ENCODE measurements around the gene GOLGA6L10. TPM values are rescaled to one million over a fixed set of nuclear protein-coding genes. Genes with fewer than 3 reads are reported as not detected.
"Not testable (repeated sequence)": the region's sequence is repeated elsewhere in the genome, so short reads cannot be mapped to it uniquely, and the experiment has no call there.

Gene GOLGA6L10
- total RNA-seq, 1 donor from 2014 or later: 0.96 TPM

DNA sequence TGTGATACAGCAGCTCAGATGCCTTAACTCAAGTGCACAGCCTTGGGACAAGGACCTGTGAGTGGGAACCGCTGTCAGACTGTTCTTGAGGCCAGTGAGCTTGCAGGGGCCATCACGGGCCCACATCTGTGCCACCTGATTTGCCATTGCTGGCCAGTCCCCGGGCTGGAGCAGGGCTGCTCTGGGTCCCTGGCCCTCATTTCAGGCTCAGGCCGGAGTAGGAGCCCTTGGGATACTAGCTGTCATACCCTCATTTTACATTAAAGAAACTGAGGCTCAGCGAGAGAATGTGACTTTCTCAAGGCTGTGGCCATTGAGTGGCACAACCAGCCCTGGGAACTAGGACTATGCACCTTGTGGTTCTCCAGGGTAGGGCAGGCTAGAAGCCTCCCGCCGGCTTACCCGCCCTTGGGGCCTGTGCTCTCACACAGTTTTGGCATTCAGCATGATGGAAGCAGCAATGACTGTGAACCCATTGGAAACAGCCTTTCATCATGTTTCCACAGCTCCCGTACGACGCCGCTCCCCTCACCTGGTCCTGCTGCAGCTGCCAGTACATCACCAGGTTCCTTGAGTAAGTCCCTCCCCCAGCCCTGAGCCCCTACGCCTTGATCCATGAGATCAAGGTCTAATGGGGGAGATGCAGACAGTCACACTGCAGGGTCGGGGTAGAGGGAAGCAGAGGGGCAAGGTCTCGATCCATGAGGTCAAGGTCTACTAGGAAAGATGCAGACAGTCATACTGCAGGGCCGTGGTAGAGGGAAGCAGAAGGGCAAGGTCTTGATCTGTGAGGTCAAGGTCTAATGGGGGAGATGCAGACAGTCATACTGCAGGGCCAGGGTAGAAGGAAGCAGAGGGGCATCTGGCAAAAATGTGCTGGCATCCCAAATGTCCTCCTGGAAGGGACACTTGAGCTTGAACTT, 42.2 kb downstream of the GOLGA6L10 start:
- Mint-ChIP-seq H3K4me1 (peaks cover 3% of the 10 kb centered on the region), H3K27ac (no peak overlapping the region), H3K9me3 (no peaks in the 10 kb centered on the region), H3K27me3 (peaks cover 14% of the 10 kb centered on the region), H3K36me3 (ENCODE audit: low read depth) (no peaks in the 10 kb centered on the region), H3K4me3 (no peak overlapping the region)
- intact Hi-C loops (cut with micrococcal nuclease): no loop called here
- DNase-seq: no peak

DNA sequence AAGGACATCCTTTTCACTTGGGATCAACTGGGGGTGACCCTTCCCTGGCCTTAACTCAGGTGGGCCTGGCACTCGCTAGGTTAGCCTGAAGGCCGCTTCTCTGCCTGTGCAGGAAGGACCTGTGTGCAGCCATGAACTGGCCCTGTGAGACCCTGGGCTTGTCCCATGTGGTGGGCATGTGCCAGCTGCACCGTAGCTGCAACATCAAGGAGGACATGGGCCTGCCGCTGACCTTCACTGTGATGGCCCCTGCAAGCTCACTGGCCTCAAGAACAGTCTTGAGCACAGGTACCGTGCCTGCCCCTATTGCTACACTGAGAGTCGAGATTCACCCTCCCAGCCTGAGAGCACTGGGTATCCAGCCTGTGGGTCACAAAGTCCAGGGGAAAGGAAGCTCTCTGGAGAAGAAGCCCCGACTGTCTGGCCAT, 43.6 kb downstream of the GOLGA6L10 start:
- Mint-ChIP-seq H3K27ac (no peak overlapping the region), H3K36me3 (ENCODE audit: low read depth) (no peaks in the 10 kb centered on the region), H3K4me1 (peaks cover 3% of the 10 kb centered on the region), H3K27me3 (peaks cover 10% of the 10 kb centered on the region), H3K4me3 (no peak overlapping the region), H3K9me3 (no peaks in the 10 kb centered on the region)
- no peak for DNase-seq
- intact Hi-C loops (cut with micrococcal nuclease): no loop called here

DNA sequence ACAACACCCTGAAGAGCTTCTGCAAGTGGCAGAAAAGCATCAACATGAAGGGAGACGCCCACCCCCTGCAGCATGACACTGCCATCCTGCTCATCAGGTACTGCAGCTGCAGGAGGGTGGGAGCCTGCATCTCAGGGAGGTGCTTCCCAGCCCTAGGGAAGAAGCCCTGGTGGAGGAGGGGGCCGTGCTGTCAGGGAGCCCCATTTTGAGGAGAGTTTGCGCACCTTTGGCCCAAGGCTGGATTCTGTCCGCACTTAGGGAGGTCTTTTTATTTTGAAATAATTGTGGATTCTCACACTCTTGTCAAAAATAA, 44.5 kb downstream of the GOLGA6L10 start:
- DNase-seq: no peak
- no peaks in the 10 kb centered on the region for H3K36me3 Mint-ChIP-seq (ENCODE audit: low read depth)
- peaks cover 3% of the 10 kb centered on the region for H3K4me1 Mint-ChIP-seq
- no peak overlapping the region for H3K4me3 Mint-ChIP-seq
- H3K9me3 Mint-ChIP-seq: no peaks in the 10 kb centered on the region
- intact Hi-C loops (cut with micrococcal nuclease): no loop called here
- H3K27ac Mint-ChIP-seq: no peak overlapping the region
- peaks cover 5% of the 10 kb centered on the region for H3K27me3 Mint-ChIP-seq

DNA sequence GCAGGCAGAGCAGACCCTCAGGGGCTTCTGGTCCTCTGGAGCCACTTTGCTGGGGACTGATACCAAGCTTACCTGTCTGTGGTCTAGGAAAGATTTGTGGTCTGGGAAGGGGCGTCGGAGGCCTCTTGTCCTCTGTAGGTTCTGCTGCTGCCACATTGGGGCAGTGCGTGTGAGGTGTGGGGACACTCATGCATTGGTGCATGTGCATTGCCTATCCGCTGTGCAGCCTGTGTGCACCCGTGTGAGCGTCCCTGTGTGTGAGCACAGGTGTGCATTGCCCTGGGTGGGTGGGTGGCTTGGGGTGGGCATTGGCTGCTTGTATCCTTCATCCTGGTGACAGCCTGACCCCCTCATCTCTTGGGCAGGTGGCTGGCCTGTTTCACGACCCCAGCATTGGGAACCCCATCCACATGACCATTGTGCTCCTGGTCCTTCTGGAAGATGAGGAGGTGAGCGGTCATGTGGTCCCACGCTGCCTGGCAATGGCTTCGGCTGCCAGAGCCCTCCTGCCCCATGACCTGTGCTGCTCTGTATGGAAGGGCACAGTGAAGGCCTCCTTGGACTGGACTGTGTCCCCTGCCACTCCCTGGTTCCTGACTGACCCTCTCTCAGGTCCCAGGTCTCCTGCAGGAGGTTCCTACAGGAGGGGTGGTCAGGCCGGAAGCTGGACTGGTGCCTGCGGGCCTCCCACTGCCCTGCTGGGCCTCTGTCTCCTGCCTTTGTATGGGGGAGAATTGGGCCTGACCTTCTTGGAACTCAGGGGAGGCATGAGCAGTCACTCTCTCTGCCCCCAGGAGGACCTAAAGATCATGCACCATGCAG, 45.1 kb downstream of the GOLGA6L10 start:
- Mint-ChIP-seq H3K36me3 (ENCODE audit: low read depth) (no peaks in the 10 kb centered on the region), H3K27ac (no peak overlapping the region), H3K27me3 (peaks cover 5% of the 10 kb centered on the region), H3K4me1 (peaks cover 3% of the 10 kb centered on the region), H3K4me3 (no peak overlapping the region), H3K9me3 (no peaks in the 10 kb centered on the region)
- DNase-seq: no peak
- intact Hi-C loops (cut with micrococcal nuclease): no loop called here

DNA sequence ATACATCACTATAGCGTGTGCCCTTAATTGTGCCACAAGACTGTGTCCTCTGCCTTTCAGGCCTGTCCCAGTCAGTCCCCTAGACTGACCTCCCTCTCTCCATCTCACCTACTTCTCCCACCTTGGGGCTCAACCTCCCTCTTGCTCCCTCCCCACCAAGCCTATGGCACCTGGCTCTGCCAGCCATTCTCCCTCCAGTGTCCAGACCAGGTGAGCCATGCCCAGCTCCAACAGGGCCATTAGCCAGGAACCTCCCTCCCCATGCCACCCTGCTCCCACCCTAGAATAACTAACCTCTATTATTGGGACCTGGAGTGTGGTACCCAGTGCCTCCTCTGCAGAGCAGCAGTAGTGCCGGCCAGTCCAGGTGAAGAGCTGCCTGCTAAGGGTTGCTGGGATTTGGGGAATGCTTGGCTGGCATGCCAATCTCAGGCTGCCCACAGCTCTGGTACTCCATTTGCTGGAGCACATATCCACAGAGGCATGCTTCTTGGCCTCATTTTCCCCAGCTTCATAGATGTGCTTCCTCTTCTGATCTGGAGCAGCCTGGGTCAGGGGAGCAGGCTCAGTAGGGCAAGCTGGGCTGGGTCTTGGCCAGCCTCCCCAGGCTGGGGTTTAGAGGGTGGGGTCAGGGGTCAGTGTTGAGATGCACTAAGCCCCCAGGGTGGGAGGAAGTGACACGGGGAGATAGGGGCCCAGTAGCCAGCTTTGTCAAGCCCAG, 47.8 kb downstream of the GOLGA6L10 start:
- H3K4me1 Mint-ChIP-seq: peaks cover 8% of the 10 kb centered on the region
- intact Hi-C loops (cut with micrococcal nuclease): no loop called here
- no peaks in the 10 kb centered on the region for H3K9me3 Mint-ChIP-seq
- DNase-seq: no peak
- peaks cover 7% of the 10 kb centered on the region for H3K27me3 Mint-ChIP-seq
- H3K27ac Mint-ChIP-seq: no peak overlapping the region
- H3K36me3 Mint-ChIP-seq (ENCODE audit: low read depth): no peaks in the 10 kb centered on the region
- no peak overlapping the region for H3K4me3 Mint-ChIP-seq

DNA sequence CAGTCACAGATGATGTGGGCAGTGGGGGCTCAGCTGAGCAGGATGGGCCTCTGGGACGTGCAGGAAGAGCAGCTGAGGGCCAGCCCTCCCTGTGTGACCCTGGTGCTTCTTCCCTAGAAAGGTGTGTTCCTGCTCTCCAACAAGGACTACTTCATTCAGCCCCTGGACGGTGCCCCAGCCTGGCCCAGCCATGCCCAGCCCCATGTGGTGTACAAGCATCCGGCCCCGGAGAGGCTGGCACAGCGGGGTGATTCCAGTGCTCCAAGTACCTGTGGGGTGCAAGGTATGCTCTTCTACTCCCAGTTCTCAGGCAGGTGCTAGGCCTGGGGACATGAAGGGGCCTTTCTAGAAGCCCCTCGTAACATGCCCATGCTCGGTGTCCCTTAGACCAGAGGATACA, 48.4 kb downstream of the GOLGA6L10 start:
- peak; percentile 44 for DNase-seq
- H3K27ac Mint-ChIP-seq: no peak overlapping the region
- H3K36me3 Mint-ChIP-seq (ENCODE audit: low read depth): no peaks in the 10 kb centered on the region

DNA sequence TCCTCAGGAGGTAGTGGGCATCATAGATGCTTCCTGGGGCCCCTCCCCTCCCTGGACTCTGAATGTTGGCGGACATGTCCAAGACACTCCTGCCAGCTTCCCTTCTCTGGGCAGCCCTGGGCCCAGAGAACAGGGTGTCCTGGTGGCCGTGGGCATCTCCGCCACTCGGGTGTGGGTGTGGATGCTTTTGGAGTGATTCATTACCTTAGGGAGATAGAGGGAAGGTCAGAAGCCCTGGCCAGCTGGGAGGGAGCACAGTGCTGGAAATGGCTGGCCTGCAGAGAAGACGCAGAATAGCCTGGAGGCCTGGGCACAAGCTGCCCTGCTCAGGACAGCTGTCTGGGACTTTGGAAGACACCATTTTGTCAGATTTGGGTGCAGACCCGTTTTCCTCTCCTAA, 48.9 kb downstream of the GOLGA6L10 start:
- intact Hi-C loops (cut with micrococcal nuclease); H3K27me3 Mint-ChIP-seq; H3K4me1 Mint-ChIP-seq; H3K36me3 Mint-ChIP-seq (ENCODE audit: low read depth); H3K9me3 Mint-ChIP-seq; H3K27ac Mint-ChIP-seq; H3K4me3 Mint-ChIP-seq: not testable (repeated sequence)
- peak; percentile 40 for DNase-seq

More for the DNA sequence above, 48.4 kb downstream of the GOLGA6L10 start:
- H3K4me1 Mint-ChIP-seq: peaks cover 8% of the 10 kb centered on the region
- no peaks in the 10 kb centered on the region for H3K9me3 Mint-ChIP-seq
- peaks cover 7% of the 10 kb centered on the region for H3K27me3 Mint-ChIP-seq
- no peak overlapping the region for H3K4me3 Mint-ChIP-seq
- intact Hi-C loops (cut with micrococcal nuclease): no loop called here

DNA sequence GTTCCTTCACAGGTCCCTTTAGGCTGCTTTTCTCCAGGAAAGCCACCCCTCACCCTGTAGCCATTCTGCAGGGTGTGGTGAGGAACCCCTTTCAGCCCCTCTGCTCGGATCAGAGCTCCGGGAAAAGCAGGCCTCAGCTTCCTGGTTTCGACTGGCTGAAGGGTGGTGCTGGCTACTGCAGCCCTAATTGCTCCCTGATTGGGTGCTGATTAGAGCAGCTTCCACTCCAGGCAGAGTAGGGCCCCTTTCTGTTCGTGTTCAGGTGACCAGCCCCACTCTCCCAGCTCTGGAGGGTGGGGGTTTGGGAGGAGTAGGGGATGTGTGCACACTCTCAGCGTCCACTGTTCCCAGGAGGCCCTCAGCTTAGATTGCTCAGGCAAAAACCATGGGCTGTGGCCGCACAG, 49.8 kb downstream of the GOLGA6L10 start:
- H3K27me3 Mint-ChIP-seq; intact Hi-C loops (cut with micrococcal nuclease); H3K36me3 Mint-ChIP-seq (ENCODE audit: low read depth); H3K4me3 Mint-ChIP-seq; H3K4me1 Mint-ChIP-seq; H3K27ac Mint-ChIP-seq; H3K9me3 Mint-ChIP-seq: not testable (repeated sequence)
- peak; percentile 51 for DNase-seq

DNA sequence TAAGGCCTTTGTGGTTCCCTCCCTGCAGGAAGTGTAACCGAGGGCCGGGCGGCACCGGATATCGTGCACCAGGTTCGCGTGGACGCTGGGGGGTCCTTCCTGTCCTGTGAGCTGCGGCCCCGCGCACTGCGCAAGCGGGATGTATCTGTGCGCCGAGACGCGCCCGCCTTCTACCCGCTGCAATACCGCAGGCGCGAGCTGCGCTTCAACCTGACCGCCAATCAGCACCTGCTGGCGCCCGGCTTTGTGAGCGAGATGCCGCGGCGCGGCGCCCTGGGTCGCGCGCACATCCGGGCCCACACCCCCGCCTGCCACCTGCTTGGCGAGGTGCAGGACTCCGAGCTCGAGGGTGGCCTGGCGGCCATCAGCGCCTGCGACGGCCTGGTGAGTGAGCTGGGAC, 50.8 kb downstream of the GOLGA6L10 start:
- Mint-ChIP-seq H3K36me3 (ENCODE audit: low read depth) (no peaks in the 10 kb centered on the region), H3K4me3 (peak overlapping the region; percentile 30)
- intact Hi-C loops (cut with micrococcal nuclease): no loop called here

DNA sequence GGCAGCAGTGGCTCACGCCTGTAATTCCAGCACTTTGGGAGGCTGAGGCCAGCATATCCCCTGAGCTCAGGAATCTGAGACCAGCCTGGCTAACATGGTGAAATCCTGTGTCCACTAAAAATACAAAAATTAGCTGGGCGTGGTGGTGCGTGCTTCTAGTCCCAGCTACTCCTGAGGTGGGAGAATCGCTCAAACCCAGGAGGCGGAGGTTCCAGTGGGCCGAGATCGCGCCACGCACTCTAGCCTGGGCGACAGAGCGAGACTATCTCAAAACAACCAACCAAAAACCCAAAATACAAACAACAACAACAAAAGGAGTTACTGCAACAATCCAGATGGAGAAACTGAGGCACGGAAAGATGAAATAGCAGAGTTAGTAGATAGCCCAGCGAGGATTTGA, 51.2 kb downstream of the GOLGA6L10 start:
- DNase-seq: no peak
- Mint-ChIP-seq H3K36me3 (ENCODE audit: low read depth) (no peaks in the 10 kb centered on the region), H3K4me3 (peak overlapping the region; percentile 25), H3K4me1 (peaks cover 5% of the 10 kb centered on the region), H3K27me3 (peaks cover 7% of the 10 kb centered on the region), H3K9me3 (no peaks in the 10 kb centered on the region), H3K27ac (no peak overlapping the region)
- intact Hi-C loops (cut with micrococcal nuclease): no loop called here

More for the DNA sequence above, 50.8 kb downstream of the GOLGA6L10 start:
- H3K27me3 Mint-ChIP-seq: peaks cover 7% of the 10 kb centered on the region
- no peaks in the 10 kb centered on the region for H3K9me3 Mint-ChIP-seq
- peaks cover 5% of the 10 kb centered on the region for H3K4me1 Mint-ChIP-seq
- H3K27ac Mint-ChIP-seq: no peak overlapping the region
- DNase-seq: peak; percentile 82

DNA sequence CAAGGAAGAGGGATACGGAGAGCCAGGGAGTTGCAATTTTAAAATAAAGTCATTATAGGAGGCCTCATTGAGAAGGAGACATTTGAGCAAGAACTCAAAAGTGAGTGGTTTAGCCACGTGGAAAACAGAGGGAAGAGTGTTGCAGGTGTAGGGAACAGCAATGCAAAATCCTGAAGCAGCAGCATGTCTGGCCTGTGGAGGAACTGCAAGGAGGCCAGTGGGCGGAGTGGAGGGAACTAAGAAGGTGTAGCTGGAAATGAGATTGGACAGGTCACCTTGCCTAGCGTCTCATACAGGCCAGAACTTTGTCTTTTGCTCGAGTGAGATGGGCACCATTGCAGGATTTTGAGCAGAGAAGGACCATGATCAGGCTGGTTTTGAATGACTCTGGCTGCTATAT, 51.7 kb downstream of the GOLGA6L10 start:
- no peaks in the 10 kb centered on the region for H3K36me3 Mint-ChIP-seq (ENCODE audit: low read depth)
- H3K4me3 Mint-ChIP-seq: no peak overlapping the region
- peak; percentile 51 for DNase-seq
- H3K9me3 Mint-ChIP-seq: no peaks in the 10 kb centered on the region
- peaks cover 5% of the 10 kb centered on the region for H3K4me1 Mint-ChIP-seq
- intact Hi-C loops (cut with micrococcal nuclease): no loop called here
- H3K27me3 Mint-ChIP-seq: peaks cover 7% of the 10 kb centered on the region
- H3K27ac Mint-ChIP-seq: no peak overlapping the region

DNA sequence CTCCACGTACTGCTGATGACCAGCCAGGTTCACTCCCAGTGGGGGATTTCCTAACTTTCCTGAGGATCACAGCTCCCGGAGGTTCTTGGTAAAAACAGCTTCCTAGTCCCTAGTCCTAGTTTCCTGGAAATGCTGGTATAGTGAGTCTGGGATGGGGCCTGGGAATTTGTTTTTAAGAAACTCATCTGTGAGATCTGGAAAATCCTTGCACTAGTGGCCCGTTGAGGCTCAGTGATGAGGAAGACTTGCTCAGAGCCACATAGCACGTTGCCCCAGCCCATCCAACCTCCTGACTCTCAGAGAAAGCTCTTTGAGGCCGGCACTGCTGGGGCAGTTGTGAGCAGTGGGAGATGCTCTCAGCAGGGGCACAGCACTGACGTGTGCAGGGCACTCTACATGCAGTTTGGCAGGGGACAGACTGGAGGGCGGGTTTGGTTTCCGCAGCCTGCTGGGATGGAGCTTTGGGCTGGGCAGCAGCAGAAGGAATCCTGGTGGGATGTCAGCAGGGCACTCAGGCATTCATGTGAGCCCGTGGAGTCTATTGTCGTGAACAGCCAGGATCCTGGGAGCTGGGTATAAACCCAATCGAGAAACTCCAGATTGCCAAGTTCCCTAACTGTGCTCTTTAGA, 55.1 kb downstream of the GOLGA6L10 start:
- intact Hi-C loops (cut with micrococcal nuclease): no loop called here
- H3K4me1 Mint-ChIP-seq: peaks cover 10% of the 10 kb centered on the region

DNA sequence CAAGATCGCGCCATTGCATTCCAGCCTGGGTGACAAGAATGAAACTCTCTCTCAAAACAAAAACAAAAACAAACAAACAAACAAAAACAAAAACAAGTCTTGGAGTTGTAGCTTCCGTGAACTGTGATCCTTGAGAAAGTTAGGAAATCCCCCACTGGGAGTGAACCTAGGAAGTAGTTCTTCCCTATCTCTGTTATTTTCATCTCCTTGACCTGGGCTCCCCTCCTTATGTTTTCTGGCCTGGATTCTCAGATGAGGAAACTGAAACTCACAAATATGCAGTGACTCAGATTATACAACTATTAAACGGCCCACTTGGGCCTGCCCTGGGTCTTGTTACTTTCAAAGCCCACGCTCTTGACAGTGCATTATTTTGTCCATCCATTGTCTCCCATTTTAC, 57.0 kb downstream of the GOLGA6L10 start:
- H3K4me3 Mint-ChIP-seq: no peak overlapping the region
- no peak for DNase-seq

More for the DNA sequence above, 55.1 kb downstream of the GOLGA6L10 start:
- H3K4me3 Mint-ChIP-seq: no peak overlapping the region
- no peak for DNase-seq
- no peaks in the 10 kb centered on the region for H3K36me3 Mint-ChIP-seq (ENCODE audit: low read depth)
- H3K9me3 Mint-ChIP-seq: no peaks in the 10 kb centered on the region
- H3K27ac Mint-ChIP-seq: no peak overlapping the region
- H3K27me3 Mint-ChIP-seq: peaks cover 15% of the 10 kb centered on the region

More for the DNA sequence above, 57.0 kb downstream of the GOLGA6L10 start:
- intact Hi-C loops (cut with micrococcal nuclease): no loop called here
- peaks cover 8% of the 10 kb centered on the region for H3K9me3 Mint-ChIP-seq
- H3K27me3 Mint-ChIP-seq: peaks cover 24% of the 10 kb centered on the region
- peaks cover 9% of the 10 kb centered on the region for H3K4me1 Mint-ChIP-seq
- H3K36me3 Mint-ChIP-seq (ENCODE audit: low read depth): no peaks in the 10 kb centered on the region
- H3K27ac Mint-ChIP-seq: no peak overlapping the region
